ENCODE results near the gene CFAP161.

The CFAP161 gene

GRCh38 chr15:81165535-81165934 is 31.5 kb downstream of the CFAP161 start:
- ATAC-seq (replicated peaks; ENCODE audit: extremely low read depth, poor library complexity, severe bottlenecking) (no peak), DNase-seq (ENCODE audit: low spot score in 2 of 2) (no peak)
- Mint-ChIP-seq H3K9me3 (no peaks in the 10 kb centered on the region), H3K36me3 (ENCODE audit: insufficient read depth) (no peaks in the 10 kb centered on the region), H3K4me3 (no peak overlapping the region), H3K4me1 (peaks cover 8% of the 10 kb centered on the region), H3K27ac (ENCODE audit: low read depth) (no peak overlapping the region), H3K27me3 (peaks cover 56% of the 10 kb centered on the region)

GRCh38 chr15:81166636-81167305 is 32.7 kb downstream of the CFAP161 start:
- no peak overlapping the region for H3K27ac Mint-ChIP-seq (ENCODE audit: low read depth)
- peaks cover under 1% of the 10 kb centered on the region for H3K4me1 Mint-ChIP-seq
- no peak for ATAC-seq (replicated peaks; ENCODE audit: extremely low read depth, poor library complexity, severe bottlenecking)
- no peaks in the 10 kb centered on the region for H3K9me3 Mint-ChIP-seq
- H3K27me3 Mint-ChIP-seq = peaks cover 43% of the 10 kb centered on the region
- no peak for DNase-seq (ENCODE audit: low spot score in 2 of 2)
- H3K4me3 Mint-ChIP-seq = no peak overlapping the region
- H3K36me3 Mint-ChIP-seq (ENCODE audit: insufficient read depth) = no peaks in the 10 kb centered on the region

- no peaks in the 10 kb centered on the region for H3K36me3 Mint-ChIP-seq (ENCODE audit: insufficient read depth)
- no peaks in the 10 kb centered on the region for H3K9me3 Mint-ChIP-seq
- peaks cover 32% of the 10 kb centered on the region for H3K27me3 Mint-ChIP-seq
- no peak overlapping the region for H3K27ac Mint-ChIP-seq (ENCODE audit: low read depth)
- ATAC-seq (replicated peaks; ENCODE audit: extremely low read depth, poor library complexity, severe bottlenecking) (no peak), DNase-seq (ENCODE audit: low spot score in 2 of 2) (no peak)
- H3K4me1 Mint-ChIP-seq = no peaks in the 10 kb centered on the region
- H3K4me3 Mint-ChIP-seq = no peak overlapping the region
Measured at GRCh38 chr15:81168131-81168526, 34.1 kb downstream of the CFAP161 start.

GRCh38 chr15:81168644-81169043 is 34.6 kb downstream of the CFAP161 start:
- peaks cover 32% of the 10 kb centered on the region for H3K27me3 Mint-ChIP-seq
- no peak overlapping the region for H3K27ac Mint-ChIP-seq (ENCODE audit: low read depth)
- H3K4me3 Mint-ChIP-seq = no peak overlapping the region
- DNase-seq (ENCODE audit: low spot score in 2 of 2) = no peak
- ATAC-seq (replicated peaks; ENCODE audit: extremely low read depth, poor library complexity, severe bottlenecking) = no peak
- H3K36me3 Mint-ChIP-seq (ENCODE audit: insufficient read depth) = no peaks in the 10 kb centered on the region
- no peaks in the 10 kb centered on the region for H3K4me1 Mint-ChIP-seq
- no peaks in the 10 kb centered on the region for H3K9me3 Mint-ChIP-seq

- Mint-ChIP-seq H3K9me3 (no peaks in the 10 kb centered on the region), H3K4me1 (no peaks in the 10 kb centered on the region), H3K27me3 (peaks cover 17% of the 10 kb centered on the region), H3K36me3 (ENCODE audit: insufficient read depth) (no peaks in the 10 kb centered on the region), H3K27ac (ENCODE audit: low read depth) (no peak overlapping the region), H3K4me3 (no peak overlapping the region)
- DNase-seq (ENCODE audit: low spot score in 2 of 2) (no peak), ATAC-seq (replicated peaks; ENCODE audit: extremely low read depth, poor library complexity, severe bottlenecking) (no peak)
Measured at GRCh38 chr15:81170511-81170910, 36.4 kb downstream of the CFAP161 start.

GRCh38 chr15:81171286-81171685 is 37.2 kb downstream of the CFAP161 start:
- Mint-ChIP-seq H3K27me3 (peaks cover 17% of the 10 kb centered on the region), H3K4me3 (no peak overlapping the region), H3K36me3 (ENCODE audit: insufficient read depth) (no peaks in the 10 kb centered on the region), H3K27ac (ENCODE audit: low read depth) (no peak overlapping the region), H3K9me3 (no peaks in the 10 kb centered on the region), H3K4me1 (no peaks in the 10 kb centered on the region)
- DNase-seq (ENCODE audit: low spot score in 2 of 2) (no peak), ATAC-seq (replicated peaks; ENCODE audit: extremely low read depth, poor library complexity, severe bottlenecking) (no peak)

- Mint-ChIP-seq H3K27me3 (peaks cover 5% of the 10 kb centered on the region), H3K9me3 (no peaks in the 10 kb centered on the region), H3K27ac (ENCODE audit: low read depth) (no peak overlapping the region), H3K4me1 (no peaks in the 10 kb centered on the region), H3K36me3 (ENCODE audit: insufficient read depth) (no peaks in the 10 kb centered on the region), H3K4me3 (no peak overlapping the region)
- no peak for DNase-seq (ENCODE audit: low spot score in 2 of 2)
- ATAC-seq (replicated peaks; ENCODE audit: extremely low read depth, poor library complexity, severe bottlenecking) = no peak
Measured at GRCh38 chr15:81174125-81174791, 40.2 kb downstream of the CFAP161 start.

GRCh38 chr15:81174792-81175327 is 40.8 kb downstream of the CFAP161 start:
- no peak for ATAC-seq (replicated peaks; ENCODE audit: extremely low read depth, poor library complexity, severe bottlenecking)
- Mint-ChIP-seq H3K27me3 (no peaks in the 10 kb centered on the region), H3K4me1 (no peaks in the 10 kb centered on the region), H3K36me3 (ENCODE audit: insufficient read depth) (no peaks in the 10 kb centered on the region), H3K27ac (ENCODE audit: low read depth) (no peak overlapping the region), H3K4me3 (no peak overlapping the region), H3K9me3 (no peaks in the 10 kb centered on the region)
- no peak for DNase-seq (ENCODE audit: low spot score in 2 of 2)

- no peak for DNase-seq (ENCODE audit: low spot score in 2 of 2)
- H3K36me3 Mint-ChIP-seq (ENCODE audit: insufficient read depth) = no peaks in the 10 kb centered on the region
- no peaks in the 10 kb centered on the region for H3K4me1 Mint-ChIP-seq
- H3K27ac Mint-ChIP-seq (ENCODE audit: low read depth) = no peak overlapping the region
- H3K9me3 Mint-ChIP-seq = no peaks in the 10 kb centered on the region
- no peaks in the 10 kb centered on the region for H3K27me3 Mint-ChIP-seq
- ATAC-seq (replicated peaks; ENCODE audit: extremely low read depth, poor library complexity, severe bottlenecking) = no peak
- H3K4me3 Mint-ChIP-seq = no peak overlapping the region
Measured at GRCh38 chr15:81175496-81175895, 41.4 kb downstream of the CFAP161 start.

- no peak overlapping the region for H3K4me3 Mint-ChIP-seq
- H3K27me3 Mint-ChIP-seq = peaks cover 8% of the 10 kb centered on the region
- H3K36me3 Mint-ChIP-seq (ENCODE audit: insufficient read depth) = no peaks in the 10 kb centered on the region
- H3K4me1 Mint-ChIP-seq = no peaks in the 10 kb centered on the region
- no peak for DNase-seq (ENCODE audit: low spot score in 2 of 2)
- H3K27ac Mint-ChIP-seq (ENCODE audit: low read depth) = no peak overlapping the region
- no peak for ATAC-seq (replicated peaks; ENCODE audit: extremely low read depth, poor library complexity, severe bottlenecking)
- H3K9me3 Mint-ChIP-seq = no peaks in the 10 kb centered on the region
Measured at GRCh38 chr15:81176291-81176893, 42.3 kb downstream of the CFAP161 start.

- Mint-ChIP-seq H3K4me3 (no peak overlapping the region), H3K27ac (ENCODE audit: low read depth) (no peak overlapping the region), H3K9me3 (no peaks in the 10 kb centered on the region), H3K4me1 (no peaks in the 10 kb centered on the region), H3K27me3 (peaks cover 28% of the 10 kb centered on the region), H3K36me3 (ENCODE audit: insufficient read depth) (no peaks in the 10 kb centered on the region)
- no peak for ATAC-seq (replicated peaks; ENCODE audit: extremely low read depth, poor library complexity, severe bottlenecking)
- no peak for DNase-seq (ENCODE audit: low spot score in 2 of 2)
Measured at GRCh38 chr15:81178365-81178764, 44.3 kb downstream of the CFAP161 start.

GRCh38 chr15:81181220-81181619 is 47.1 kb downstream of the CFAP161 start:
- no peak overlapping the region for H3K4me3 Mint-ChIP-seq

More at GRCh38 chr15:81181220-81181619, 47.1 kb downstream of the CFAP161 start:
- ATAC-seq (replicated peaks; ENCODE audit: extremely low read depth, poor library complexity, severe bottlenecking) (no peak), DNase-seq (ENCODE audit: low spot score in 2 of 2) (no peak)
- H3K4me1 Mint-ChIP-seq = no peaks in the 10 kb centered on the region
- peaks cover 49% of the 10 kb centered on the region for H3K27me3 Mint-ChIP-seq
- no peaks in the 10 kb centered on the region for H3K36me3 Mint-ChIP-seq (ENCODE audit: insufficient read depth)
- H3K9me3 Mint-ChIP-seq = no peaks in the 10 kb centered on the region
- H3K27ac Mint-ChIP-seq (ENCODE audit: low read depth) = no peak overlapping the region
